Spleen (tissue), 3 donors: ENCODE measurements around the gene KIDINS220.

Experiments
- POLR2A ChIP-seq, 3 donors: fragments of 450-650 bp; IDR thresholded peaks; one replicate each; pipeline ENCODE4 v1.5.1; 2017; ENCODE audit warnings: antibody characterized with exemption in 3 of 3, mild to moderate bottlenecking in 1 of 3
- POLR2AphosphoS5 ChIP-seq, 3 donors: sonication (generic); formaldehyde crosslinking; IDR thresholded peaks; one replicate each; pipeline ENCODE4 v1.5.1; 2017; ENCODE audit warnings: antibody characterized with exemption in 3 of 3

DNA sequence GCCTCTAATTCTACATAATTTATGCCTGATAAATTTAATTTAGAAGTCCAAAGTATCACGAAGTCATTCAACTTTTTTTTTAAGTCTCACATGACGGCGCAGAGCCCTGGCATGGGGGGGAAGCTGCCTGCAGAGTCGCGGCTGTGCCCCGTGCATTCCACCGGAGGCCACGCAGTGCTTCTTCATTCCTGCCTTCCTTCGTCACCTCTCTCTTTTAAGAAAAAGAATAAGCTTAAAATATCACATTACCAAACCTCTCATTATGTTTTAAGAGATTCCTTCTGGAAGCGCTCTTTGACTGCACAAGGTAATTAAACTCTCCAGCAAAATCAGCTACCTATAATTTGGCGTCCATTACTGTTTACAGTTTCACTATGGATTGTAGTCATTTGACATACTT is 20.3 kb upstream of the KIDINS220 start:
- TF ChIP-seq POLR2AphosphoS5 (IDR thresholded peaks at IDR 0.05) = no peak
- TF ChIP-seq POLR2A (IDR thresholded peaks at IDR 0.05) = no peak
